Stomach (tissue), 9 donors: ENCODE data around the gene PRR27. TPM values are rescaled to one million over a fixed set of nuclear protein-coding genes. Genes with fewer than 3 reads are reported as not detected.

Experiments
- DNase-seq, 2 donors: peaks; one replicate each; pipeline versions ENCODE4 v3.0.0 to v3.0.0-alpha.2; 2013 to 2019
- H3K27ac ChIP-seq, 5 donors: fragments of 200-600 bp in 4 of 5; sonication (generic) in 4 of 5; one replicate each; pipeline ENCODE4 v1.5.1; 2013 to 2019; ENCODE audit warnings: mild to moderate bottlenecking in 1 of 5, moderate library complexity in 1 of 5
- H3K27me3 ChIP-seq, 3 donors: fragments of 200-600 bp; sonication (generic); one replicate each; pipeline ENCODE4 v1.5.1; 2017 to 2019; ENCODE audit warnings: mixed run types in 1 of 3
- H3K36me3 ChIP-seq, 4 donors: fragments of 200-600 bp; sonication (generic); 1 replicate in 3 of 4; 2 replicates in 1 of 4; pipeline ENCODE4 v1.5.1; 2016 to 2019
- H3K4me1 ChIP-seq, 4 donors: fragments of 200-600 bp; sonication (generic); one replicate each; pipeline ENCODE4 v1.5.1; 2016 to 2019
- H3K4me3 ChIP-seq, 4 donors: fragments of 200-600 bp; sonication (generic) in 3 of 4; one replicate each; pipeline ENCODE4 v1.5.1; 2016 to 2019; ENCODE audit warnings: mild to moderate bottlenecking in 1 of 4
- H3K9me3 ChIP-seq, 4 donors: fragments of 200-600 bp; sonication (generic); one replicate each; pipeline ENCODE4 v1.5.1; 2016 to 2019
- CTCF ChIP-seq, 7 experiments: fragments of 450-650 bp in 4 of 7; fragments of 200-600 bp in 3 of 7; sonication (generic) in 3 of 7; IDR thresholded peaks; one replicate each; pipeline ENCODE4 v1.5.1; 2016 to 2019; ENCODE audit warnings: antibody characterized with exemption in 7 of 7, control low read depth in 2 of 7, mild to moderate bottlenecking in 1 of 7
- EP300 ChIP-seq: sonication (generic); formaldehyde crosslinking; IDR thresholded peaks from one replicate; pipeline ENCODE4 v1.6.1; 2017; ENCODE audit warnings: antibody characterized with exemption
- POLR2A ChIP-seq, 4 donors: fragments of 450-650 bp; IDR thresholded peaks; one replicate each; pipeline ENCODE4 v1.6.1; 2016; ENCODE audit warnings: antibody characterized with exemption in 4 of 4, control low read depth in 2 of 4, mild to moderate bottlenecking in 1 of 4, moderate library complexity in 1 of 4
- POLR2AphosphoS5 ChIP-seq, 3 donors: sonication (generic); formaldehyde crosslinking; IDR thresholded peaks; one replicate each; pipeline ENCODE4 v1.6.1; 2016; ENCODE audit warnings: antibody characterized with exemption in 3 of 3
- WGBS, 5 donors: extraction: QIAGEN DNeasy Blood & Tissue Kit in 3 of 5; methylation state at CpG; one replicate each; pipeline versions ENCODE4 v1.1.5 to v1.1.7; 2013 to 2018; 5-methylcytosine and 5-hydroxymethylcytosine counted together
- intact Hi-C: fragments of 100-400 bp; cut with DNase I; formaldehyde crosslinking; loops from one replicate; pipeline ENCODE4 v1.15.1; 2023; ENCODE audit warnings: low total_unique reads
- polyA plus RNA-seq, 3 donors: library from polyadenylated mRNA; stranded (reverse); fragments of 200-250 nt; gene quantifications; one replicate each; pipeline ENCODE4 v1.2.3, GENCODE V29; 2013
- total RNA-seq, 5 donors: library from RNA; depleted of rRNA; stranded (reverse); fragments of >200 nt; gene quantifications; one replicate each; pipeline versions ENCODE4 v1.1.0 to v1.2.3, GENCODE V29; 2014 to 2016
- donor health status: healthy with polysubstance abuse.
- donor health status: Bipolar disorder and iron deficiency.
- donor health status: healthy.

The PRR27 gene
- total and polyA plus RNA-seq, 8 donors: not detected

GRCh38 chr4:70187216-70187615 lies 33.2 kb downstream of the PRR27 start:
- Histone ChIP-seq H3K9me3 (no peaks in the 10 kb centered on the region), H3K4me1 (peaks cover 0 to 7% (median 0%) of the 10 kb centered on the region in 4 donors), H3K36me3 (no peaks in the 10 kb centered on the region), H3K27ac (no peak overlapping the region), H3K4me3 (no peak overlapping the region), H3K27me3 (no peaks in the 10 kb centered on the region)
- intact Hi-C loops: no loop called here
- whole genome bisulfite sequencing, 5 donors: 95 to 100% (median 98%) methylated on average over 1 of the region's 1 CpG
- TF ChIP-seq POLR2AphosphoS5 (IDR thresholded peaks at IDR 0.05) (no peak), EP300 (no peak), POLR2A (IDR thresholded peaks at IDR 0.05) (no peak)
- DNase-seq: no peak

GRCh38 chr4:70190579-70190978 lies 36.5 kb downstream of the PRR27 start:
- WGBS, 5 donors: 96 to 100% (median 98%) methylated on average over 1 of the region's 1 CpG

GRCh38 chr4:70191647-70192046 lies 37.6 kb downstream of the PRR27 start:
- H3K36me3 ChIP-seq: no peaks in the 10 kb centered on the region
- no peak overlapping the region for H3K27ac ChIP-seq
- H3K9me3 ChIP-seq: no peaks in the 10 kb centered on the region
- WGBS, 5 donors: 35 to 49% (median 38%) methylated on average over 1 of the region's 1 CpG
- TF ChIP-seq EP300 (no peak), POLR2A (IDR thresholded peaks at IDR 0.05) (no peak)
- H3K4me1 ChIP-seq: no peaks in the 10 kb centered on the region
- H3K4me3 ChIP-seq: no peak overlapping the region
- DNase-seq: no peak
- H3K27me3 ChIP-seq: no peaks in the 10 kb centered on the region
- intact Hi-C loops: no loop called here

More at GRCh38 chr4:70190579-70190978, 36.5 kb downstream of the PRR27 start:
- H3K27me3 ChIP-seq: no peaks in the 10 kb centered on the region
- no peak for DNase-seq
- H3K9me3 ChIP-seq: no peaks in the 10 kb centered on the region
- intact Hi-C loops: no loop called here
- no peaks in the 10 kb centered on the region for H3K4me1 ChIP-seq
- no peak overlapping the region for H3K27ac ChIP-seq
- no peaks in the 10 kb centered on the region for H3K36me3 ChIP-seq
- H3K4me3 ChIP-seq: no peak overlapping the region
- TF ChIP-seq EP300 (no peak), CTCF (IDR thresholded peaks at IDR 0.05) (no peak), POLR2AphosphoS5 (IDR thresholded peaks at IDR 0.05) (no peak), POLR2A (IDR thresholded peaks at IDR 0.05) (no peak)

- Histone ChIP-seq H3K4me1 (peaks cover 0 to 7% (median 0%) of the 10 kb centered on the region in 4 donors), H3K4me3 (no peak overlapping the region), H3K36me3 (no peaks in the 10 kb centered on the region), H3K27me3 (no peaks in the 10 kb centered on the region), H3K9me3 (no peaks in the 10 kb centered on the region), H3K27ac (no peak overlapping the region)
- WGBS, 5 donors: 89 to 95% (median 89%) methylated on average over 2 of the region's 2 CpGs
- TF ChIP-seq POLR2AphosphoS5 (IDR thresholded peaks at IDR 0.05): no peak
- no peak for TF ChIP-seq POLR2A (IDR thresholded peaks at IDR 0.05)
- no peak for TF ChIP-seq CTCF (IDR thresholded peaks at IDR 0.05)
- TF ChIP-seq EP300: no peak
- DNase-seq: no peak
- intact Hi-C loops: no loop called here
Measured at GRCh38 chr4:70192895-70193294, 38.9 kb downstream of the PRR27 start.

- no peak for DNase-seq
- H3K36me3 ChIP-seq: no peaks in the 10 kb centered on the region
- H3K4me3 ChIP-seq: no peak within 1 kb of the TSS
- no peak for TF ChIP-seq CTCF (IDR thresholded peaks at IDR 0.05)
- no peak for TF ChIP-seq POLR2A (IDR thresholded peaks at IDR 0.05)
- intact Hi-C loops: no loop called here
- no peaks in the 10 kb centered on the region for H3K27me3 ChIP-seq
- H3K9me3 ChIP-seq: no peaks in the 10 kb centered on the region
- 80 to 96% (median 90%) methylated on average over 1 of the region's 1 CpG for WGBS, 5 donors
- H3K27ac ChIP-seq: no peak within 1 kb of the TSS
- H3K4me1 ChIP-seq: peaks cover 5 to 19% (median 7%) of the 10 kb centered on the region in 4 donors
Measured at GRCh38 chr4:70195425-70195824, 41.4 kb downstream of the PRR27 start, which contains the start of gene ODAM. Gene ODAM, plus strand, starts transcription at chr4:70195725. Its CDS starts 819 bp downstream, at chr4:70196544.
